Kasumi-1 (cell line): ENCODE measurements around the gene FAM174C.

Source experiments
- DNase-seq, 2 experiments: peaks; one replicate each; lab custom pipeline; 2025; lab: John Stamatoyannopoulos, UW

Gene FAM174C

DNA sequence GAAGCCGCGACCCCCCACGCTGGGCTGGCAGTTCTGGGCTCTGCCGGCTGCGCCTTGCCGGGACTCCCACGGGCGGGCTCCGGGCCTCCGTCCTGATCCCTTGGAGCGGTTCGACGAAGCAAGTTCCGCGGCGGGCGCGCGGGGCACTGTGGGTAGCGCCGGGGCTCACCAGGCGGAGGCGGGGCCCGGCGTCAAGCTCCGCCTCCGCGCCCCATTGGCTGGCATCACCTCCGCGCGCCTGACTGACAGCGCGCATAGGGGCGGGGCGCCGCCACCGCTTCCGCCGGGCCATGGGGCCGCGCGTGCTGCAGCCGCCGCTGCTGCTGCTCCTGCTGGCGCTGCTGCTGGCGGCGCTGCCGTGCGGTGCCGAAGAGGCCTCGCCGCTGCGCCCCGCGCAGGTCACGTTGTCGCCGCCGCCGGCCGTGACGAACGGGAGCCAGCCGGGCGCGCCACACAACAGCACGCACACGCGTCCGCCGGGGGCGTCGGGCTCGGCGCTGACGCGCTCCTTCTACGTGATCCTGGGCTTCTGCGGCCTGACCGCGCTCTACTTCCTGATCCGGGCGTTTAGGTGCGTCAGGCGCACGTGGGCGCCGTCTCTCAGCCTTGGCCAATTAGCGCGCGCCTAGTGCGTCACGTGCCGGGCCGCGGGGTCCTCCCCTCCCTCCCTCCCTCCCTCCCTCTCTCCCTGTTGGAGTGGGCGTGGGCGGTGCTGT is at the start of gene FAM174C:
FAM174C (plus strand) TSS at position 271 of the 716 bp plus-strand sequence; CDS start at position 291, 20 bp downstream.
- DNase-seq: peak; percentile 94 to 95

DNA sequence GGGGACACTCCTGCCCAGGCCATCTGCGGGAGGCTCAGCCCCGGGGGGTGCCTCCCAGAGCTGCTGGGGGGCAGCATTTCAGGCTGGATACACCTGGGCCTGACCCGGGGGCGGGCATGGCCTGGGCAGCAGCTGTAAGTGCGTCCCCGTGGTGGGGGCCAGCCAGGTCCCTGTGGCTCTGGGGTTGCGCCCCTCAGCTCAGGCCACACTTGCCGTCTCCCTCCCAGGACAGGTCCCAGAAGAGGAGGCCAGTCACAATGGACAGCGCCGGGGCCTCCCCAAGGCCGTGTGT is 49.2 kb upstream of the FAM174C start:
- DNase-seq: no peak

DNA sequence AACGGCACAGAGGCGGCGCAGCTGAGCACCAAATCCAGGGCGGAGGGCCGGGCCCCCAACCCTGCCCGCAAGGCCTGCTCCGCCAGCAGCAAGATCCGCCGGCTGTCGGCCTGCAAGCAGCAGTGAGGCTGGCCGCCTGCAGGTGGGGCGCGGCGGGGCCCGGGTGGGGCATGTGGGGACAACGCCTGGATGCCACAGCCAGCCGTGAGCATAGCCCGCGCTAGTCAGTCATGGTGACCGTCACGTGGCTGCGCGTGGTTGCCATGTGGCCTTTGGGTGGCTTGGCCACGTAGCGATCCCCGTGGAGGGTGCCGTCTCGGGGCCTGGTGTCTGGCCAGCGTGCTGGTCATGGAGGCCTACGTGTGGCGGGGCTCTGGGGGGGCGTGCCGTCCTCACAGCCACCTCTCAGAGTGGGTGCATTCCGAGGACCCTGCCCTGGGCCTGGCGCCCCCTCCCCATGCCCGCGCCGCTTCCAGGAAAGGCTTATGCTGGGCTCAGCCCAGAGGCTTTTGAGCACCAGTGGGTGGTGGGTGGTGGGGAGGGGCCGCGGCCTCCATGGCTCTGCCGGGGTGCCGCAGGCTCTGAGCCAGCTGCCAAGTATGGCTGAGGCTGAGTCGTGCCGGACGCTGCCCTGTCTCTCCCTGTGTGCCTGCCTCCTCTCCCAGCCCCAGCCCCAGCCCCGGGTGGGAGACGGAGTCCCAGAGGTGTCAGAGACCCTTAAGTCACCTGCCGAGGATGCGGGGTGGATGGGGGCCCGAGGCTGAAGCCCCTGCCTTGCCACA is 48.6 kb upstream of the FAM174C start:
- DNase-seq: no peak

DNA sequence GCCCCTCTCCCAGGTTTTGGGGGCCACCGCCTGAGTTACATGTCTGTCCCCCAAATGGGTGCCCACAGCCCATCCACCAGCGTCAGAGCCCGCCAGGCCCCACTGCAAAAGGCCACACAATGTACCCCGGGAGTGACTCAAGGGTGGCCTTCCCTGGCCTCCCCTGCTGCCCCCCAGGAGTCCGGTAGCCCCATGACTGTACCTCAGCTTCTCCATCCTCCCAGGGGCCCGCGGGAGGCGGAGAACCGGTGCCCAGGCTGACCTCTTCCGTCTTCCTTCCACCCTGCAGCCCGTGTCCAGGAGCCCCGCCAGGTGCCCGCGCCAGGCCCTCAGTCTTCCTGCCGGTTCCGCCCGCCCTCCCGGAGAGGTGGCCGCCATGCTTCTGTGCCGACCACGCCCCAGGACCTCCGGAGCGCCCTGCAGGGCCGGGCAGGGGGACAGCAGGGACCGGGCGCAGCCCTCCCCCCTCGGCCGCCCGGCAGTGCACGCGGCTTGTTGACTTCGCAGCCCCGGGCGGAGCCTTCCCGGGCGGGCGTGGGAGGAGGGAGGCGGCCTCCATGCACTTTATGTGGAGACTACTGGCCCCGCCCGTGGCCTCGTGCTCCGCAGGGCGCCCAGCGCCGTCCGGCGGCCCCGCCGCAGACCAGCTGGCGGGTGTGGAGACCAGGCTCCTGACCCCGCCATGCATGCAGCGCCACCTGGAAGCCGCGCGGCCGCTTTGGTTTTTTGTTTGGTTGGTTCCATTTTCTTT is 47.9 kb upstream of the FAM174C start:
- no peak for DNase-seq

DNA sequence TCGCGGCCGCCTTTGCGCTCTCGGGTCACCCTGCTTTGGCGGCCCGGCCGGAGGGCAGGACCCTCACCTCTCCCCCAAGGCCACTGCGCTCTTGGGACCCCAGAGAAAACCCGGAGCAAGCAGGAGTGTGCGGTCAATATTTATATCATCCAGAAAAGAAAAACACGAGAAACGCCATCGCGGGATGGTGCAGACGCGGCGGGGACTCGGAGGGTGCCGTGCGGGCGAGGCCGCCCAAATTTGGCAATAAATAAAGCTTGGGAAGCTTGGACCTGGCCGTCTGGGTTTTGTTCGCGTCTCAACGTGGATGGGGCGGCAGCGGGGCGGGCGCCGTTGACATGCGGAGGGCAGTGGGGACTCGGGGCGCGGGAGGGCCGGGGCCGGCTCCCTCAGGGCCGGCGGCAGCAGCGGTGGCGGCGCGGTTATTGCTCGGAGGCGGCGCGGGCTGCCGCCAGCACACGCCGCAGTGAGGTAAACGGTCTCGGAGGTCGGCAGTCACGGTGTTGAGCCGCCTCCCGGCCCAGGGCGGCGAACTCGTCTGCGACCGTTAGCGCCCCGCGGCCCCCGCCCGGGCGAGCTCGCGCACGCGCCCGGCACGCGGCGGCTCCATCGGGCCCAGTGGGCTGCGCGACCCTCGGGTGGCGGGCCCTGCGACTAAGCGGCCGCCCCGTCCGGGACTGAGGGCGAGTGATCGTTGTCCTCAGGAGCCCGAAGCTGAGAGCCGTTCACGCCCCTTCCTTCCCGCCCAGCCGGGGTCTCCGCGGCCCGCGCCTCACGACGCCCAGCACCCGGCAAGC is 47.0 kb upstream of the FAM174C start:
- no peak for DNase-seq

DNA sequence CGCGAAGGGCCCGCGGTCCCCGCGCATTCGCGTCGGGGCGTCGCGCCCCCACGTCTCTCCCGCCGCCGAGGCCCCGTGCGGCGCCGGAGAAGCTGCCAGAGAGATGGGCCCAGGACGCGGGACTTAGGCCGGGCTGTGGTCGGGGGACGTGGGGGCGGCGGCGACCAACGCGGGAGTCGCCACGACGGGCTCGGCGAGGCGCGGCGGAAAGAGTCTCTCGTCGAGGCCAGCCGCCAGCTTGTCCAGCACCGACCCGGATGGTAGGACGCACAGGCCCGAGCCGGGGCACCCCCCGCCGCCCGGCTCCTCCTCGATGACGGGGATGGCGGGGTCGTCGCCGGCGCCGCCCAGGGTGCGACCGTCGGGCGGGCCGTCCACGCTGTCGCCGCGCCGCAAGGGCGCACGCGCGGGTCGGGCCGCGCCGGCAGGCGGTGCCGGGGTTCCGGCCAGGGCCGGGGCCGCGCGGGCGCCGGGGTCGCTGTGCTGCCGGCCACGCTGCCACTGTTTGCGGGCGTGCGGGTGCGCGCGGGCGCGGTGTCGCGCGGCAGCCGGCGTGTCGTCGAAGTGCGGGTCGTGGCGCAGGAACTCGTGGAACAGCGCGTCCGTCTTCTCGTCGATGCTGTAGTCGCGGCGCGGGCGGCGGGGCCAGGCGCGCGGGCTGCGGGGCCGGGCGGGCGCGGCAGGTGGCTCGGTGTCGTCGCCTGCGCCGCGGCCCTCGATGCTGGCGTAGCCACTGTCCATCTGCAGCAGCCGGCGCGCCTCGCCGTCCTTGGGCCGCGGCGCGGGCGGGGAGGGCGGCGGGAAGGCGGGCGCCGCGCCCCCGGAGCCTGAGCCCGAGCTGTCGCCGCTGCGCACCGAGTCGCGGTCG is 46.0 kb upstream of the FAM174C start:
- DNase-seq: no peak

DNA sequence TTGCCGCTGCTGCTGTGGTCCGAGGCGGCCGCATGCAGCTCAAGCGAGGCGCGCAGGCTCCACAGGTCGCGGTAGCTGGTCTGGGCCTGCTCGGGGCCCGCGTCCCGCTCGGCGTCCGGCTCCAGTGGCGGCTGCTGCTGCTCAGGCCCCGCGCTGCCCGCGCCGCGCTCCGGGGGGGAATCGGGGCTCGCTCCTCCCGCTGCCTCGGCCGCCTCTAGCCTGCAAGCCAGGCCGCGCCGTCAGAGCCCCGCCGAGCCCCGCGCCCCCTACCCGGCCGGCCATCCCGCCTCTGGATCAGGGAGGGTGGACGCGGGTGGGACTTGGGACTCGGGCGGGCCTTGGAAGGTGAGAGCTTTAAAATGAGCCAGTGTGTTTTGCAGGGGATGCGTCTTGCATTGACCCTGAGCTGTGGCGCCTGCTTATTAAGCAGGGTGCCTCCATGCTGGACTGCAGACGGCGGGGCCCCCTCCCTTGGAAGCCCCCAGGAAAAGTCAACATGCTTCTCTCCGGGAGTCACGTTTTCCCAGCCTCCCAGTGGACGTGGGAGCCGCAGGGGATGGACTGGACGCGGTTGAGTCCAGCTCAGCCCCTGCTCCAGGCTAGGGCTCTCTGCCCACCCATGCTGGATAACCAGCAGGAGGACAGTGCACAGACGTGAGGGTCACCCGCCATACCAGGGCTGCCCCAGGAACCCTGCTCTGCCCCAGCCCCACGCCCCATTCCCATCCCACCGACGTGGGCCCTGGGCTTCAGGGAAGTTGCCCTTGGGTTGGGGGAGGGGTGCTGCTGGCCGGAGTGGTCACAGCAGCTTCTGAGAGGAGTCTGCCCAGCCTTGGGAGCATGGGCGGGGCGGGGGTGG is 45.2 kb upstream of the FAM174C start:
- DNase-seq: no peak

DNA sequence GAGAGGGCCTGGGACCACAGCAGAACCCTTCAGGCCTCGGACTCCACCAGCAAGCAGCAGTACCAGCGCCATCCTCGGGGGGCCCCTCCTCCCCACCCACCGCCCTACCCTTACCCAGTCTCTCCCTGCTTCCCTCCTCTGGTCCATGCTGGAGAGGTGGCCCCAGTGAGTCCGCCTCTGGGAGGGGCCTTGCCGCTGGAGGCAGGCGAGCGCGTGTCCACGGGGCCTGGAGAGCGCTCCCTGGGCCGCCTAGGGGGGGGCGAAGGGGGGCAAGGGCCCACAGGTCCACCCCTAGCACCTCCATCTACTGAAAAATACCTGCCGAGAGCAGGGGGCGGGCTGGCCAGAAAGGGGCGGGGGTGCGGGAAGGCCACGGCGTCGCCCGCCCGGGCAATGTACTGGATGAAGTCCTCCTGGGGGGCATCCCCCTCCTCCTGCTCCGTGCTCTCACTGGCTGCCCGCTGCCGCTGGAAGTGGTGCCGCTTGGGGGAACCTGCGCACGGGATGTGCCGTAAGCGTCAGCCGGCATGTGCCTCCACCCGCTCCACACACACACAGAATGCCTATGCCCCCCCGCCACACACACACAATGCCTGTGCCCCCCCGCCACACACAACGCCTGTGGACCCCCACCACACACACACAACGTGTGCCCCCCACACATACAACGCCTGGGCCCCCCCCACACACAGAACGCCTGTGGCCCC is 44.4 kb upstream of the FAM174C start:
- DNase-seq: no peak

DNA sequence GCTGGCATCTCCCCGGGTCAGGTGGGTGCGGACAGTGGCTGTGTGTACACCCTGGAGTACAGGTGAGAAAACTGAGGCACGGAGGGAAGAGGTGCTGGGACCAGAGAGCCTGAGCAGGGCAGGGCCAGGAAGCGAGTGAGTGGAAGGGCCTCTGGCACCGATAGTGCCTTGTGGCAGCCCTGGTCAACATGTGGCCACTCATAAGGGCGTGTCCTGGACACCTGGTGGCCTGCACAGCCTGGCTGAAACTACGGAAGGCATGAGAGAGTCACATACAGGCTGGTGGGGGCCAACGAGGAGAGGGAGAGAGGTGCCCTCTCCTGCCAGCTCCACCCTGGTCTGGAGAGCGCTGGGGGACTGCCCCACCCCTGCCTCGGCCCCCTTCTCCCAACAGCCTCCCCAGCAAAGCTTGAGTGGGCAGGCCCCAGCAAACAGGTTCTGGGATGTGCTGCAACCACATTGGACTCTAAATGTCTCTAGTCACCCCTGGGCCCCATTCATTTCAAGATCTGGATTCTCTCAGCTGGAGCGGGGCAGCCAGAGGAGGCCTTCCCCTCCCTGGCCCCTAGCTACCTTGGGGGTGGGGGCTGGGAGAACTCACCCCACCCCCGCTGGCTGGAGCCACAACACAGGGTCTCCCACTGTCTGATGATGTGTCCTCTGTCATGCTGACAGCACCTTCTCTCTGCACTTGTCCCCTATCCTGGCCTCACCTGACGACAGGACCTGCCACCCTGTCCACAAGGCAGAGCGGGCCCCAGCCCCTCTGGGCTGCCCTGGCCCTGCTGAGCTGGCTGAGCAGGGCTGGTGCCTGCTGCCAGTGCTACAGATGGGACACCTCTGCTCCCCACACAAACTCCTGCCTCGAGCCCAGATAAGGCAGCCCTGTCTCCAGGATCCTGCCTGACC is 43.3 kb upstream of the FAM174C start:
- DNase-seq: no peak

DNA sequence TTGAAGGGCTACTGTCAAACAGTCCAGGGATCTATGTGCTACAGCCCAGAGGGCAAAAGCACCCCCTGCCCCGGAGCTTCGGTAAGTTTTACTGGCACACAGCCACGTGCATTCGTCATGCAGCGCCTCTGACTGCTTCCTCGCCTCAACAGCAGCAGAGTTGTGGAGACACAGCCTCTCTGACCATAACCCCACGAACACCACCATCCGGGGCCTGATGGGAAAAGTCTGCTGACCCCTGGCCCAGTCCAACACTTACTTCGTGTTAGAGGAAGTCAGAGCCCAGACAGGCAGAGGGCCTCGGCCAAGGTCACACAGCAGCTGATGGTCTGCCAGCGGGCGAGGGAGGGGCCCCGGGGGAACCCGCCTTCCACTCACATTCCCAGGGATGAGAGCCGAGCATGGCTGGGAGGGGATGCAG is 42.7 kb upstream of the FAM174C start:
- no peak for DNase-seq

DNA sequence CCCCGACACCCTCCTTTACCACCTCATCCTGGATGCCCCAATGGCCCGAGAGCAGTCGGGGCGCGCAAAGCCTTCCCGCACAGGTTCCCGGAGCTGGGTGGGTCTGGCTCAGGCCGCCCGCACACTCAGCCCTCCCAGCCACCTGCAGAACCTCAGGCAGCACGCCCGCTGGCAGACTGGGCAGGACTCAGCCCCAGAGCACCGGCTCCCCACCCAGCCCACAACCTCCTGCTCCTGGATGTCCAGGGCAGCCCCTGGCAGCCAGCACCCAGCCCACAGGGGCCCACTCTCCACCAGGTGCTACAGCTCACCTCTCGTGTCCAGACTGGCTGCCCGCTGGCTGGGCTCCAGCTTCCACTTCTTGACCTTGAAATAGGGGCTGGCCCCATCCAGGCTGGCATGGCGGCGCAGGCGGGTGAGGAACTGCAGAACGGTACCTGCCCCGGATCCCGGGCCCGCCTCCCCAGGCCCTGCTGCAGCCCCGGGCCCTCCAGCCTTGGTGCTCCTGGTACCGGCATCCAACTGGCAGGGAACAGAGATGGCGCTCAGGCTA is 42.1 kb upstream of the FAM174C start:
- no peak for DNase-seq

DNA sequence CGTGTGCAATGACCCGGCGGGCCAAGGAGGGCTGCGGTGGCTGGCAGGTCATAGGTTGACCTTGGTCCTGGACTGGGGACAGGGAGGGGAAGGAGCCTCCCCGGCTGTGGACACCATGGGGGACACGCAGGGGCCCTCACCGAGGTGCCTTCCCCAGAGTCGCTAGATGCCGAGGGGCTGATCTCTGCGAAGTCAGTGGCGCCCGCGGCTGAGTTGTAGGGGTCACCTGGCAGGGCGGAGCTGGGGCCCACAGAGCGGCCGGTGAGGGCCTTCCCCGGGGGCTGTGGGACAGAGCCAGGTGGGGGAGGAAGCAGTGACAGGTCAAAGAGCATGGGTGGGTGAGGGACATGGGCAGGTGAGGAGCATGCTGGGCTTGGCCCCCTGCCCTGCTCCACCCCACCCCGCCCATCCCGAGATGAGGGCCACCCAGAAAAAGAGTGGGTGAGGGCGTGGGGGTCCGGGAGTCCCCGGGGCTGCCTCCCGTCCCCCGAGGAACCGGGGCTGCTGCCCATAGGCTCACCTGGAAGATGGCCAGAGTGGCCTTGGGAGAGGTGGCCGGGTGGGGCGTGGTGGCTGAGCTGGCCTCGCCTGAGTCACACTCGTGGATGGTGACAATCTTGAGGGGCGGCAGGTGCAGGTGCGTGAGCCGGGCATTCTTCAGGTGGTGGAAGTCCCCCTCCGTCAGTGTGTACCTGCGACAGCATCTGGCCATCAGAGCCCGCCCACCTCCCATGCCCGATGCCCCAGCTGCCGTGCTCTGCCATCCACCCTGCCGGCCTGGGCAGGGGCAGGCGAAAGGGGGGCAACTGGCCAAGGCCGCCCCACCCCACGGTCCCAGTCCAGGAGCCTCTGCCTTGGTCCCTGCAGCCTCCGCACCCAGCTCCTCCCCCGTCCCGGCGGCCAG is 41.0 kb upstream of the FAM174C start:
- DNase-seq: no peak

DNA sequence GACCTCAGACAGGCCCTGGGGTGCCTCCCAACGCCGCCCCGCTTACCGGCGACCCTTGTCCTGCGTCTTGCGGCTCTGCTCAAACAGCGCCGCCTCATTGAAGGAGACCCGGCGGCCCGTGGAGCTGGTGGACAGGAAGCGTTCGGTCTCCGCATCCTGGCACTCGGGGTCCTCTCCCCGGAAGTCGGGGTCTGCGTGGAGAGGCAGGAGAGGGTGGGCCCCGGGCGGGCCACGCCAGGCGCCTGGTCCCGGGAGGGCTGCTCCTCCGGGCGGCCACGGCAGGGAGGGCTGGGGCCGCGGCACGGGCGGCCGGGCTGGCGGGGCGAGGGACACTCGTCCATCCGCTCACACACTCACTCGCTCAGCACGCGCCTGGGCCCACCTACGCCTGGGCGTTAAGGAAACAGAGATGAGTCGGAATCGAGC is 40.4 kb upstream of the FAM174C start:
- DNase-seq: no peak

DNA sequence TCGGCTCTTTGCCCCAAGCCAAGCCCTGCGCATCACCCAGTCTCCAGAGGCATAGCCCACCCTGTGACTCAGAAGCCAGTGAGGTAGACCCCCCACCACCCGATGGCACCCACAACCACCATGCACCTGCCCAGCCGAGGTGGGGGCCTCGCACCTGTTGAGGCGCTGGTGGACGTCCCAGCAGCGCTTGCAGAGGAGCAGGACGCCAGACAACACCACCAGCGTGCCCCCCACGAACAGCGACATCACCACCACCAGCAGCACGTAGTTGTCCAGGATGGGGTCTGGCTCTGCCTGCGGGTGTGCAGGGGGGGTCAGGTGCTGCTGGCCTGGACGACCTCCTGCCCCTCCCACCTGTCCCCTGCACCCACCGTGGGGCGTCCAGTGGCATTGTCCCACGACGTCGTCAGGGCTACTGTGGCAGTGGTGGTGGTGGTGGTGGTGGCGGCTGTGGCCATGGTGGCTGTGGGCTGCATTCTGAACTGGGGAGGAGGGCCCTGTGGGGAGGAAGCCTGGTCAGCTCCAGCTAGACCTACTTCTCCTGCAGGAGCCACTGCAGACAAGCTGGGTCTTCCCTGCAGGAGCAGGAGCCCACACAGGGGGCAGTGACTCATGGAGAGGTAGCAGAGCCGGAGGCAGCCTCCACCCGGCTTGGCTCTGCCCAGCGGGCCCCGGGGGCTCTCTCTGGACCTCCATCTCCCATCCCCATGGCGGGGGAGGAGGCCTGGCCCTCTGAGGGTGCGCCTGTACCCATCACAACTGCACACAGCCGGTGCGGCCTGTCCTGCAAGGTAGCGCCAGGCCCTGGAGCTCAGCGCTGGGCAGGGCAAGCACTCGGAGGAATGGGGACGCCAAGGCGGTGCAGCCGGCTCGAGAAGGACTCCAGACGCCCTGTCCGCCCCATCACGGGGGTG is 39.4 kb upstream of the FAM174C start:
- DNase-seq: no peak

DNA sequence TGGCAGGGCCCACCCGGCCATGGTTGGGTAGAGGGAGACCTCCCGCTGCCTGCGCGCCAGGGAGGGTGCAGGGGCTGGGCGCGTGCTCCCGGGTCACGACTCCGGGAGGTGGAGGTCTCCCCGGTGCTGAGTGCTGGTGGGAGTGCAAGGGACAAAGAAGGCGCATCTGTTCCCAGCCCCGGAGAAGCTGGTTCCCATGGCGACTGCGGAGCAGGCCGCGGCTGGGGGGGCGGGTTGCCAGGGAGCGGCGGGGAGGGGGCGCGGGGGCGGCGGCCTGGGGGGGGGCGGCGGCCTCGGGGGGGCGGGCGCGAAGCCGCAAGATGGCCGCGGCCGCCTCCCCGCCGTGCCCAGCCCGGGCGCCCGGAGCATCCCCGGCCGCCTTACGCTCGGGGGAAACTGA is 38.8 kb upstream of the FAM174C start:
- DNase-seq: no peak
